ENCODE measurements around the gene WFS1.

DNA sequence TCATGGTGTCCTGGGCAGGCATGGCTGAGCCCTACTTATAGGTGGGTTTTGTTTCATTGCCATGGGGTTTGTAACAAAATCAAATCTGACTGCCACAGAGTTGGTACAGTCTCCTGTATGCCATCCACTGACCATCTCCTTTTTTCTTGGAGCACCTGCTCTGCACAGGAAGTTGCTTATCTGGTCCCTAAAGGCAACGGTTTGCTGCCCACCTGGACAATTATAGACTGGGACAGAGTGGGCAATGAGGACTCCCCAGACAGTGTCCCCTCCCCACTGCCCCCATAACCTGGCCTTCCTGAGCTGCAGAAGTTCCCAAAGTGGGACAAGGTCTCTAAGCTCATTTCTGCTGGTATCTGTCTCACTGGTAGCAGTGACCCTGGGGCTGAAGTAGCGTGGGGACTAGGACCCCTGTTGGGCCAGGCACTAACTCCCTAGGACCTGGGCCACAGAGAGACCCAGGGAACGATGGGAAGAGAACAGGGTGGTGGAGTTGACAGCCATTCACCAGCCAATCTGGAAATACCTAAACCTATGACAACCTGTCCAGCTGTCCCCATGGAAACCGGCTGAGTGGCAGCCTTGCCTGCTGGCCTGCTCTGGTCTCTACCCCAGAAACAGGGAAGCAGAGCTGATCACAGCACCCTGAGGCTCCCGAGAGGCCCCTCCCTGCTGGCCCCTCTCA is 64.7 kb downstream of the WFS1 start:
- TF ChIP-seq GATA2 (IDR thresholded peaks at IDR 0.05; ENCODE audit: low read depth, low read length) (no peak), GATA3 (IDR thresholded peaks at IDR 0.05; ENCODE audit: low read depth, low read length) (no peak)
